ENCODE measurements around the gene ALDOB. TPM values are rescaled to one million over a fixed set of nuclear protein-coding genes. Genes with fewer than 3 reads are reported as not detected.

The ALDOB gene
- total and polyA plus RNA-seq, 4 donors = 0.40 to 5.8 (median 1.8) TPM

- Histone ChIP-seq H3K4me3 (ENCODE audit: low read depth, low read length) (no peak overlapping the region), H3K27ac (ENCODE audit: low read depth, low read length) (no peak overlapping the region), H3K27me3 (ENCODE audit: control insufficient read depth, insufficient read depth, low read length) (no peaks in the 10 kb centered on the region), H3K36me3 (ENCODE audit: control insufficient read depth, insufficient read depth, low read length) (no peaks in the 10 kb centered on the region), H3K4me1 (ENCODE audit: control insufficient read depth, insufficient read depth, low read length) (no peaks in the 10 kb centered on the region), H3K9me3 (ENCODE audit: control insufficient read depth, insufficient read depth, low read length) (no peaks in the 10 kb centered on the region)
- WGBS (ENCODE audit: insufficient coverage) = no CpG with 5 or more reads among the region's 1 CpG
- DNase-seq (ENCODE audit: low read depth in 4 of 6, low spot score in 6 of 6) = peak in 1 of 6 donors; percentile 19
Observed at GRCh38 chr9:101432740-101433139, 2.8 kb downstream of the ALDOB start.

- no peak overlapping the region for H3K27ac ChIP-seq (ENCODE audit: low read depth, low read length)
- no peak overlapping the region for H3K4me3 ChIP-seq (ENCODE audit: low read depth, low read length)
- H3K4me1 ChIP-seq (ENCODE audit: control insufficient read depth, insufficient read depth, low read length) = no peaks in the 10 kb centered on the region
- H3K27me3 ChIP-seq (ENCODE audit: control insufficient read depth, insufficient read depth, low read length) = no peaks in the 10 kb centered on the region
- no peaks in the 10 kb centered on the region for H3K9me3 ChIP-seq (ENCODE audit: control insufficient read depth, insufficient read depth, low read length)
- no peak for DNase-seq (ENCODE audit: low read depth in 4 of 6, low spot score in 6 of 6)
- H3K36me3 ChIP-seq (ENCODE audit: control insufficient read depth, insufficient read depth, low read length) = no peaks in the 10 kb centered on the region
Observed at GRCh38 chr9:101432171-101432570, 3.4 kb downstream of the ALDOB start.

GRCh38 chr9:101429736-101430135, 5.8 kb downstream of the ALDOB start:
- Histone ChIP-seq H3K9me3 (ENCODE audit: control insufficient read depth, insufficient read depth, low read length) (no peaks in the 10 kb centered on the region), H3K27me3 (ENCODE audit: control insufficient read depth, insufficient read depth, low read length) (no peaks in the 10 kb centered on the region), H3K36me3 (ENCODE audit: control insufficient read depth, insufficient read depth, low read length) (no peaks in the 10 kb centered on the region), H3K4me1 (ENCODE audit: control insufficient read depth, insufficient read depth, low read length) (no peaks in the 10 kb centered on the region), H3K4me3 (ENCODE audit: low read depth, low read length) (no peak overlapping the region), H3K27ac (ENCODE audit: low read depth, low read length) (no peak overlapping the region)
- no peak for DNase-seq (ENCODE audit: low read depth in 4 of 6, low spot score in 6 of 6)
- WGBS (ENCODE audit: insufficient coverage) = 92% methylated on average over 3 of the region's 7 CpGs

GRCh38 chr9:101428909-101429308, 6.7 kb downstream of the ALDOB start:
- Histone ChIP-seq H3K4me1 (ENCODE audit: control insufficient read depth, insufficient read depth, low read length) (no peaks in the 10 kb centered on the region), H3K27me3 (ENCODE audit: control insufficient read depth, insufficient read depth, low read length) (no peaks in the 10 kb centered on the region), H3K36me3 (ENCODE audit: control insufficient read depth, insufficient read depth, low read length) (no peaks in the 10 kb centered on the region), H3K9me3 (ENCODE audit: control insufficient read depth, insufficient read depth, low read length) (no peaks in the 10 kb centered on the region), H3K27ac (ENCODE audit: low read depth, low read length) (no peak overlapping the region), H3K4me3 (ENCODE audit: low read depth, low read length) (no peak overlapping the region)
- DNase-seq (ENCODE audit: low read depth in 4 of 6, low spot score in 6 of 6) = no peak
- 74% methylated on average over 2 of the region's 3 CpGs for WGBS (ENCODE audit: insufficient coverage)

GRCh38 chr9:101427957-101428655, 7.5 kb downstream of the ALDOB start:
- H3K4me3 ChIP-seq (ENCODE audit: low read depth, low read length) = no peak overlapping the region
- no peak overlapping the region for H3K27ac ChIP-seq (ENCODE audit: low read depth, low read length)
- H3K9me3 ChIP-seq (ENCODE audit: control insufficient read depth, insufficient read depth, low read length) = no peaks in the 10 kb centered on the region
- H3K36me3 ChIP-seq (ENCODE audit: control insufficient read depth, insufficient read depth, low read length) = no peaks in the 10 kb centered on the region
- WGBS (ENCODE audit: insufficient coverage) = no CpG with 5 or more reads among the region's 3 CpGs
- DNase-seq (ENCODE audit: low read depth in 4 of 6, low spot score in 6 of 6) = no peak
- H3K4me1 ChIP-seq (ENCODE audit: control insufficient read depth, insufficient read depth, low read length) = no peaks in the 10 kb centered on the region
- no peaks in the 10 kb centered on the region for H3K27me3 ChIP-seq (ENCODE audit: control insufficient read depth, insufficient read depth, low read length)

GRCh38 chr9:101427358-101427757, 8.2 kb downstream of the ALDOB start:
- no peak for DNase-seq (ENCODE audit: low read depth in 4 of 6, low spot score in 6 of 6)
- Histone ChIP-seq H3K4me3 (ENCODE audit: low read depth, low read length) (no peak overlapping the region), H3K27me3 (ENCODE audit: control insufficient read depth, insufficient read depth, low read length) (no peaks in the 10 kb centered on the region), H3K4me1 (ENCODE audit: control insufficient read depth, insufficient read depth, low read length) (no peaks in the 10 kb centered on the region), H3K27ac (ENCODE audit: low read depth, low read length) (no peak overlapping the region), H3K9me3 (ENCODE audit: control insufficient read depth, insufficient read depth, low read length) (no peaks in the 10 kb centered on the region), H3K36me3 (ENCODE audit: control insufficient read depth, insufficient read depth, low read length) (no peaks in the 10 kb centered on the region)
- WGBS (ENCODE audit: insufficient coverage) = 97% methylated on average over 7 of the region's 8 CpGs

GRCh38 chr9:101421653-101422065, 13.9 kb downstream of the ALDOB start:
- no peak for DNase-seq (ENCODE audit: low read depth in 4 of 6, low spot score in 6 of 6)
- H3K4me1 ChIP-seq (ENCODE audit: control insufficient read depth, insufficient read depth, low read length) = no peaks in the 10 kb centered on the region
- H3K4me3 ChIP-seq (ENCODE audit: low read depth, low read length) = no peak overlapping the region
- H3K27me3 ChIP-seq (ENCODE audit: control insufficient read depth, insufficient read depth, low read length) = no peaks in the 10 kb centered on the region
- no peak overlapping the region for H3K27ac ChIP-seq (ENCODE audit: low read depth, low read length)
- no peaks in the 10 kb centered on the region for H3K36me3 ChIP-seq (ENCODE audit: control insufficient read depth, insufficient read depth, low read length)
- no peaks in the 10 kb centered on the region for H3K9me3 ChIP-seq (ENCODE audit: control insufficient read depth, insufficient read depth, low read length)
- WGBS (ENCODE audit: insufficient coverage) = 76% methylated on average over 3 of the region's 5 CpGs

GRCh38 chr9:101419863-101420262, 15.7 kb downstream of the ALDOB start:
- Histone ChIP-seq H3K36me3 (ENCODE audit: control insufficient read depth, insufficient read depth, low read length) (no peaks in the 10 kb centered on the region), H3K27ac (ENCODE audit: low read depth, low read length) (no peak overlapping the region), H3K27me3 (ENCODE audit: control insufficient read depth, insufficient read depth, low read length) (no peaks in the 10 kb centered on the region), H3K9me3 (ENCODE audit: control insufficient read depth, insufficient read depth, low read length) (peaks cover 2% of the 10 kb centered on the region), H3K4me3 (ENCODE audit: low read depth, low read length) (no peak overlapping the region), H3K4me1 (ENCODE audit: control insufficient read depth, insufficient read depth, low read length) (no peaks in the 10 kb centered on the region)
- no peak for DNase-seq (ENCODE audit: low read depth in 4 of 6, low spot score in 6 of 6)
- 100% methylated on average over 1 of the region's 2 CpGs for WGBS (ENCODE audit: insufficient coverage)

GRCh38 chr9:101418518-101419430, 16.8 kb downstream of the ALDOB start:
- Histone ChIP-seq H3K27me3 (ENCODE audit: control insufficient read depth, insufficient read depth, low read length) (no peaks in the 10 kb centered on the region), H3K27ac (ENCODE audit: low read depth, low read length) (no peak overlapping the region), H3K36me3 (ENCODE audit: control insufficient read depth, insufficient read depth, low read length) (no peaks in the 10 kb centered on the region), H3K4me1 (ENCODE audit: control insufficient read depth, insufficient read depth, low read length) (no peaks in the 10 kb centered on the region), H3K9me3 (ENCODE audit: control insufficient read depth, insufficient read depth, low read length) (peaks cover 2% of the 10 kb centered on the region), H3K4me3 (ENCODE audit: low read depth, low read length) (no peak overlapping the region)
- 82% methylated on average over 5 of the region's 7 CpGs for WGBS (ENCODE audit: insufficient coverage)
- no peak for DNase-seq (ENCODE audit: low read depth in 4 of 6, low spot score in 6 of 6)

- Histone ChIP-seq H3K4me1 (ENCODE audit: control insufficient read depth, insufficient read depth, low read length) (no peaks in the 10 kb centered on the region), H3K36me3 (ENCODE audit: control insufficient read depth, insufficient read depth, low read length) (no peaks in the 10 kb centered on the region), H3K4me3 (ENCODE audit: low read depth, low read length) (no peak overlapping the region), H3K9me3 (ENCODE audit: control insufficient read depth, insufficient read depth, low read length) (peaks cover 2% of the 10 kb centered on the region), H3K27me3 (ENCODE audit: control insufficient read depth, insufficient read depth, low read length) (no peaks in the 10 kb centered on the region), H3K27ac (ENCODE audit: low read depth, low read length) (no peak overlapping the region)
- no peak for DNase-seq (ENCODE audit: low read depth in 4 of 6, low spot score in 6 of 6)
Observed at GRCh38 chr9:101417977-101418376, 17.6 kb downstream of the ALDOB start.

Data from spinal cord (tissue), 10 donors.